GM19468 (cell line): ENCODE results near the gene TMEM183A.
"Not testable (repeated sequence)": the region's sequence is repeated elsewhere in the genome, so short reads cannot be mapped to it uniquely, and the experiment has no call there.

ENCODE experiments used
- ATAC-seq: cut with Tn5 transposase; IDR thresholded peaks from one replicate; pipeline ENCODE4 v1.9.1; 2021; ENCODE audit warnings: mild to moderate bottlenecking, moderate library complexity, moderate number of reproducible peaks; ENCODE audit not compliant: unreplicated experiment; ENCODE audit errors: extremely low read depth

TMEM183A gene

DNA sequence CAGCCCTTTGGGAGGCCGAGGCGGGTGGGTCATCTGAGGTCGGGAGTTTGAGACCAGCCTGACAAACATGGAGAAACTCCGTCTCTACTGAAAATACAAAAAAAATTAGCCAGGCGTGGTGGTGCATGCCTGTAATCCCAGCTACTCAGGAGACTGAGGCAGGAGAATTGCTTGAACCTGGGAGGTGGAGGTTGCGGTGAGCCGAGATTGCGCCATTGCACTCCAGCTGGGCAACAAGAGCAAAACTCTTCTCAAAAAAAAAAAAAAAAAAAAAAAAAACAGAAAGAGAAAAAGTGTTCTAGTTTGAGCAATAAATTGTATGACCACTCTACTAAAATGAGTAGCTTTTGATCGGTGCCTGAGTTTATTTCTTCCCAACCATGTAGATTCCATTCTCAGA is 21.1 kb upstream of the TMEM183A start:
- not testable (repeated sequence) for ATAC-seq

DNA sequence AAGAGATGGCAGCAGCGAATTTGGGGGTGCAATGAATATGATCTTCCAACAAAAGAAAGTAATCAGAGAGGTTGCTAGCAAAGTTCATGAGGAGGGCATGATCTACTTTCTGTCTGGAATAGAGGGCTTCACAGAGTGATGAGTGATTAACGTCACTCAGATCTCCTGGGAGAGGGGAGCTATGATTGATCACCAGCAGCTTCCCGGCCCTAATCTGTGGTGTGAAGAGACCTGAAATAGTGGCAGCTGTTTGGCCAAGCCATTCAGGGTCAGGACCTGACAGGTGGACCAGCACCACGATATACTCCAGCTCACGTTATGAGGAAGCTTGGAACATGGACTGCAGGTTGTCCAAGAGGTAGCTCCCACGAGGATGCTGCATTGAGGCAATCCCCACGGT is 19.9 kb upstream of the TMEM183A start:
- no peak for ATAC-seq

DNA sequence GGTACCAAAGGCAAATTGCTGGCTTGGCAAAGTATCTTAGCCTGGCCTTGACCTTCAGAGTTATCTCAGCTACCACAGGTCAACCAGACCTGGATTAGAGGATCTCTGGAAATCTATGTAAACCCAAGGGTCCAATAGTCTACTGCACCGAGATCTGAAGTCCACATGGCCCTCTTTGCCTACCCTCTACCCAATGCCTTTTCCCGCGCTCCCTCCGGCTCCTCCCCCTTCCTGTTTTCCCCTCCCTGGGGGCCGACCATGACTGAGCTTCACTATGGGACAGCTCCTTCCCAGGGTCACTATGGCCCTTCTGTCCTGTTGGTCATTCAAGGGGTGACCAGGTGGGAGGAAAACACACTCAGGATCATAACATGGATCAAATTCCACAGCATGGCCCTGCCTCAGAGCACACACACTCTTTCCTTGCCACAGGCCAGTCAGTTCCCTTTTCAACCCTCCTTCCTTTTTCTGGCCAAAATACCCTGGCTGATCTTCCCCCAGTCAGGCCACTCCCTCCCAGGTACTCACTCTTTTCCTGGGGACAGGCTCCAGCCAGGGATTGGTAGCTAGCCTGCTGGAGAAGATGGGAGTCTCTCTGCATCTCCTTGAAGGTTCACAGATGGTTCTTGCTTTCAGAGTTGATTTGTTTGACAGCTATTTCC is 19.1 kb upstream of the TMEM183A start:
- no peak for ATAC-seq

DNA sequence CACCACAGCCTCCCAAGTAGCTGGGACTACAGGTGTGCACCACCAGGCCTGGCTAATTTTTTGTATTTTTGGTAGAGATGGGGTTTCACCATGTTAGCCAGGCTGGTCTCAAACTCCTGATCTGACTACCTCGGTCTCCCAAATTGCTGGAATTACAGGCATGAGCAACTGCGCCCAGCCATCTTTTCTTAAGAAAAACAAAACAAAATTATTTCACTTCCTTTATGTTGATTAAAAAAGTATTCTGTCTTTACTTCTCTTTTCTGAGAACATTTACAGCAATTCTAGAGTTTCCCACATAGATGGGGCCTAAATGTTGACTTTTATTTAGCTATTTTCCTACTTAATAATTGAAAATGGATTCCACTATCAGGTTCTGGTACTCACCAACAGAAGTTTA is 17.3 kb upstream of the TMEM183A start:
- ATAC-seq, result no peak

DNA sequence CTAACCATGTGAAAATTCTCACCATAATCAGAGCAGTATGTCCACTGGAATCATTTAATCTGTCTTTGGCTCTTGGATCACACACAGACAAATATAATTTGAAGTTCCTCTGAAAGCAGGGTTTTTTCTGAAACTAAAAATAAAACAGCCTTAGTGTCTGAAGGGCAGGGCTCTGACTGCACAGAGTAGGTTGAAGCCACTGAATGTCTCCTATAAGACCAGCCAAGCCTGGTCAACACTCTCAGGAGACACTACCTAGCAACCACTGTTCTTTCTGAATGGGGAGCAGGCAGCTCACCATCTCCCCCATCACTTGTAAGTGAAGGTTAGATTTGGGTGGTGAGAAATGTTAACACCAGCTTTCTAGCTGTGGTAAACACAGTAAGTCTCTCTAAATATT is 16.1 kb upstream of the TMEM183A start:
- no peak for ATAC-seq

DNA sequence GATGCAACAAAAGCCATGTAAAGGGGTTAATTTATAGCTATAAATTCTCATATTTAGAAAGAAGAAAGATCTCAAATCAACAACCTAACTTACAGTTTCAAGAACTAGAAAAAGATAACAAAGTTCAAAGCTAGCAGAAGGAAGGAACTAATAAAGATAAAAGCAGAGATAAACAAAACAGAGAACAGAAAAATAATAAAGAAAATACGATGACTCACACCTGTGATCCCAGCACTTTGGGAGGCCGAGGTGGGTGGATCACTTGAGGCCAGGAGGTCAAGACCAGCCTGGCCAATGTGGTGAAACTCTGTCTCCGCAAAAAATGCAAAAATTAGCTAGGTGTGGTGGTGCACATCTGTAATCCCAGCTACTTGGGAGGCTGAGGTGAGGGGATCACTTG is 12.4 kb upstream of the TMEM183A start:
- no peak for ATAC-seq

DNA sequence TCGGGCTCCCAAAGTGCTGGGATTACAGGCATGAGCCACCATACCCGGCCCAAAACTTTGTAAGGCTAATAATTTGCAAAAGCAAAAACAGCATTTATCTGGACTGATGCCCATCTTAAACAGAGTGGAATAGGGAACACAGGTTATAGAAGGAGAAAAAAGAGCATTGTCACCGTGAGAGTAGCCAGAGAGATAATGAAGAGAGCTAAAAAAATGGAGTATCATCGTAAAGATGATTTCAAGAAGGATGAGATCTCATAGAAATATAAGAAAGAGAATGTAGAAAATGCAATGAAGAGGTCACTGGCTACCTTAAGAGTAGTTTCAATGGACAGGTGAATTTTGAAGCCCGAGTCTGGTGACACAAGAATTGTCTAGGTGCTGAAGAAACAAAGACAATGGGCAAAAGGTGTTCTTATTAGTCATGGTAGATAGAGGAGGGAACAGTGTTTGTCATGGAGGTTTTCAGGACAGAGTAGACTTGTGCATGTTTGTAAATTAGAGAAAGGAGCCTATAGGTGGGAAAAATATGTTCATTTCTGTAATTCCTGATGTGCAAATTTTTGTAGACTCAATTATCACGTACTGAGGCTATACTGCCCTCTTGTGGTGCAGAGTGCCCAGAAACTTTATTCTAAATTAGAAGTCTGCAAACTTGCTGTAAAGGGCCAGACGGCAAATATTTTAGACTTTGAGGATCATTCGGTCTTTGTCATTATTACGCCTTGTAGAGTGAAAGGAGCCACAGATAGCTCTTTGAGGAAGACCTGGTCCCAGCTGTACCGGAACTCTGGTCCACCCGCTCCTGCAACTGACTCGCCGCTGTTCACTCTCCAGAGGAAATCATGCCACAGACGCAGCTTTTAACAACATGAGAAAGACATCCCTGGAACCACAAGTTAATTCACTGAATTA is 8.1 kb upstream of the TMEM183A start:
- ATAC-seq, result no peak

DNA sequence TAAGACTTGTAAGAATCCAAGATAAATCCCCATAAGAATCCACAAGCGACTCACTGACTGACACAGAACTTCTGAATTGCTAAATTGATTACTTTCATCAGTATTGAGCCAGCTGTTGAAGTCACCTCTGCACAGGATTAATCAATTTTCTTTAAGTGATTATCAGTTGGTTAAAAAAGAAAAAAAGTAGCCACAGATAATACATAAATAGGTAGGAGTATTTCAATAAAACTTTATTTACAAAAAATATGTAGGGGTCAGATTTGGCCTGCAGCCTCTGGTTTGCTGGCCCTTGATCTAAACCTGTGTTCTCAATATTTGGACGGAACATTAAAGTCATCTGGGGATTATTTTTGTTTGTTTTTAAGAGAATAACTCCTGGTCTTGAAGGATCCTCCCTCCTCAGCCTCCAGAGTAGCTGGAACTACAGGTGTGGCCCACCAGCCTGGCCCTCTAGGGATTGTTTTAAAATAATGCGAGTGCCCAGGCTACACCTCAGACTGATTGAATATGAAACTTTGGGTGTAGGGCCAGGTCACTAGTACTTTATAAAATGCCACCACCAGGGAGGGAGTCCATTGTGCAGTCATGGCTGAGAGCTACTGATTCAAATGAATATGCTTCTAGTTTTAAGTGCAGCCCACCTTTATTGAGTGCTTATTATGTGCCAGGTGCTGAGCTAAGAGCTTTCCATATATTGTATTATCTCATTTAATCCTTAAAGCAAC is 6.8 kb upstream of the TMEM183A start:
- no peak for ATAC-seq

DNA sequence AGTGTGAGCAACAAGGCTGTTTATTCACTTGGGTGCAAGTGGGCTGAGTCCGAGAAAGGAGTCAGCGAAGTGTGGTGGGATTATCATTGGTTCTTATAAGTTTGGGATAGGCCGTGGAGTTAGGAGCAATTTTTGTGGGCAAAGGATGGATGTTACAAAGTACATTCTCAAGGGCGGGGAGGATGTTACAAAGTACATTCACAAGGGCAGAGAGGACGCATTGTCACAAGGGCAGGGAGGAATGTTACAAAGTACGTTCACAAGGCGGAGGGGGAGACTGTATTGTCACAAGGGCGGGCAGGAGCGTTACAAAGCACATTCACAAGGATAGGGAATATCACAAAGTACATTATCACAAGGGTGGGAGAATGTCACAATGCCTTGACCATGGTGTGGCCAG is 5.2 kb upstream of the TMEM183A start:
- no peak for ATAC-seq

DNA sequence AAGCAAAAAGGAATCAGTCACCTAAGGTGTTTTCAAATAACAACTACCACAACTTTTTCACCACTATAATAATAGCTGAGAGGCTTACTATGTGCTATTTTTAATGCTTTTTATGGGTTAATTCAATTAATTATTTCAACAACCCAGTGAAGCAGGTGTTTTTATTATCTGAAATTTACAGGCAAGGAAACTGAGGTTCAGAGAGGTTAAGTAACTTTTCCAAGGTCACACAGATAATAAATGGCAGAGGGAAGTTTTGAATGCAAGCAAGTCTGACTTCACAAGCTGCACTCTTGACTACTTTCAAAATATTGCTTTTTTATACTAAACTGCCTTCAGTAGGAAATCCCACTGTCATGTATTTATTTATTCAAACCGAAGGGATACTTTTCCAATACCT is 4.2 kb upstream of the TMEM183A start:
- no peak for ATAC-seq

DNA sequence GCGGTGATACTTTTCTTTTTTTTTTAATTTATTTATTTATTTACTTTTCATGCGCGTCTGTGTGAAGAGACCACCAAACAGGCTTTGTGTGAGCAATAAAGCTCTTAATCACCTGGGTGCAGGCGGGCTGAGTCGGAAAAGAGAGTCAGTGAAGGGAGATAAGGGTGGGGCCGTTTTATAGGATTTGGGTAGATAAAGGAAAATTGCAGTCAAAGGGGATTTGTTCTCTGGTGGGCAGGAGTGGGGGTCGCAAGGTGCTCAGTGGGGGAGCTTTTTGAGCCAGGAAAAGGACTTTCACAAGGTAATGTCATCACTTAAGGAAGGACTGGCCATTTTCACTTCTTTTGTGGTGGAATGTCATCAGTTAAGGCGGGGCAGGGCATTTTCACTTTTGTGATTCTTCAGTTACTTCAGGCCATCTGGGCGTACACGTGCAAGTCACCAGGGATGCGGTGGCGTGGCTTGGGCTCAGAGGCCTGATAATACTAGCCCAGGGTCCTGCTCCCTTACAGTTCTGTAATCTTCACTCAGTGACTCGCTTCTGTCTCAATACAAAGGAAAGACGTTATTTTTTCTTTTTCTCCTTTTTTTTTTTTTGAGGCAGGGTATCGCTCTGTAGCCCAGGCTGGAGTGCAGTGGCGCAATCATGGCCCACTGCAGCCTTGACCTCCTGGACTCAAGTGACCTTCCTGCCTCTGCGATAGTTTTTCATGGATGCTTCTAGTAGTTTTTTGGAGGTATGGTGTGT is 1.6 kb upstream of the TMEM183A start:
- ATAC-seq, result not testable (repeated sequence)

DNA sequence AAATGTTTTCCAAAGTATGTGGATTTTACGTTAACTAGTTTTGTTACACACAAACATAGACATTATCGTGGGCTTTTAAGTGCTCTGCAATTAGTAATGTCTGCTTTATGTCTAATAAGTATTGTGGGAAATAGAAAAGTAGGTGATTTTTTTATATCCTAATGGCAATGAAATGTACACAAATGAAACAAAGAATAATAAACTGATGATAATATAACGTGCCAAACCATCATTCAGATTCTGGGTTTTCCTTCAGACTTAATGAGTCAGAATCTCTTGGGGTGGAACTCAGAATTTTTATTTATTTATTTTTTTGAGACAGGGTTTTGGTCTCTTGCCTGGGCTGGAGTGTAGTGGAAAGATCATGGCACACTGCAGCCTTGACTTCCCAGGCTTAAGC is 2.0 kb downstream of the TMEM183A start:
- no peak for ATAC-seq

DNA sequence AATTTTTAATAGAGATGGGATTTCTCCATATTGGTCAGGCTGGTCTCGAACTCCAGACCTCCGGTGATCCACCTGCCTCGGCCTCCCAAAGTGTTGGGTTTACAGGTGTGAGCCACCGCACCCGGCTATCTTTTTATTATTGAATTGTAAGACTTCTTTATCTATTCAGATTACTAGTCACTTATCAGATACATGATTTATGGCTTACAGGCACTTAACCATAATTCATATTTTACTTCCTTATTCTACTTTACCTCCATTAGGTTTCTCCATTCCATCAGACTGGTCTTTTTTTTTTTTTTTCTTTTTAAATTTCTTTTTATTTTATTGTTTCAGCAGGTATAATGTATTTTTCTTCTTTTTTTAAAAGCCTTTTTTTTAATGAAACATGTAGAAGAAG is 4.4 kb downstream of the TMEM183A start:
- ATAC-seq, result no peak

DNA sequence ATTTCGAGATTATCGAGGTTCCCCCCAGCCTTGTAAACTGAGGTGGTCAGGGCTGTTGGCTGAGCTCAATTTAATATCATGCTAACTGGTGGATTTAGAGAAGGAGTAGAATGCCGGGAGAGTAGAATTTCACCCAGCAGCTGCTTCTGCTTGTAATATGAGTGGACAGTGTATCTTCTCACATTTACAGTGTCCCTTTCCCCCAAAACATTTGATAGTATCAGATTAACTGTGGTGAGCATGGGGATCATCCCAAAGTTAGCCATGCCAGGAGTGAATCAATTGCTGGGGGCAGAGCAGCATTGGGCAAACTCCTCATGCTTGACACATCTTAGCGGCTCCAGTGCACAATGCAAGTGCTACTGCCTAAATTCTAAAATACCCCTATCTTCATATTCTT is 9.9 kb downstream of the TMEM183A start:
- ATAC-seq, result no peak

DNA sequence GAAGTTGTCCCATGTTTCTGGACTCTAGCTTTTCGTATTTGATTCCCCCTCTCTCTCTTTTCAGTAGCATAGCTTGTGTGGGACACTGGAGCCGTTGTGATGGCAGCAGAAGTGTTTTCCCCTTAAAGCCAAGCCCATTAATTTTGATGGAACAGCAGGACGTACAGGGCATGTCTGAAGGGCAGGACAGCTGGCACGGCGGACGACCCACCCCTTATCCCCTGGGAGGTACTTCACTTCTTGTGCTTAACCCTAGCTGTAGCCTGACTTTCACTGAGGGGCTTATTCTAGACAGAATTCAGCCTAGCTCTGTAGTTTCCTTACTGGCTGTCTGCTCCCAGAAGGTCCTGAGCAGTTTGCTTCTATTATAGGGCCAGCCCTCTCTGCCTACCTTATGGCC is 10.5 kb downstream of the TMEM183A start:
- no peak for ATAC-seq

DNA sequence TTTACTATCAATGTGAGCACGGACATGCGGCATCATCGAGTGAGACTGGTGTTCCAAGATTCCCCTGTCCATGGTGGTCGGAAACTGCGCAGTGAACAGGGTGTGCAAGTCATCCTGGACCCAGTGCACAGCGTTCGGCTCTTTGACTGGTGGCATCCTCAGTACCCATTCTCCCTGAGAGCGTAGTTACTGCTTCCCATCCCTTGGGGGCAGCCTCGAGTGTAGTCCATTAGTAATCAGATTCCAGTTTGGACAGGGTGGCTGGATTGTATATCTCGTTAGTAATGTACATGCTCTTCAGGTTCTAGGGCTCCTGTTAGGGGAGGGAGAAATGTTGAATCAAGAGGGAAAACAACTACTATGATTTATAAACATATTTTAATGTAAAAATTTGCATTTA is 15.7 kb downstream of the TMEM183A start:
- not testable (repeated sequence) for ATAC-seq

DNA sequence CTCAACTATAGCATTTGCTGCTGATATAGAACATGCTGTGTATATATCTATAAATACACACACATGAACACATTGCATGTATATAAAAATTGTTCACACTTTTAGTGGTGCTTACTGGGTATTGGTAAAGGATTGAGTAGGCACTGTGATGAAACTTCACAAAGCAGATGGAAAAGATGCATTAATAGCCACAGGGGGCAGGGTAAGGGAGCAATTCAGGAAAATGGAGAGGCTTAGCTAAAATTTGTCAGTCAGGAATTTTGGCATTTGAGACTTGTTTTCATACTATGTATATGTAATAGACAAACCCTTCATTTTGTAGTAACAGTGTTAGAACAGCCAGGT is 18.5 kb downstream of the TMEM183A start:
- no peak for ATAC-seq

DNA sequence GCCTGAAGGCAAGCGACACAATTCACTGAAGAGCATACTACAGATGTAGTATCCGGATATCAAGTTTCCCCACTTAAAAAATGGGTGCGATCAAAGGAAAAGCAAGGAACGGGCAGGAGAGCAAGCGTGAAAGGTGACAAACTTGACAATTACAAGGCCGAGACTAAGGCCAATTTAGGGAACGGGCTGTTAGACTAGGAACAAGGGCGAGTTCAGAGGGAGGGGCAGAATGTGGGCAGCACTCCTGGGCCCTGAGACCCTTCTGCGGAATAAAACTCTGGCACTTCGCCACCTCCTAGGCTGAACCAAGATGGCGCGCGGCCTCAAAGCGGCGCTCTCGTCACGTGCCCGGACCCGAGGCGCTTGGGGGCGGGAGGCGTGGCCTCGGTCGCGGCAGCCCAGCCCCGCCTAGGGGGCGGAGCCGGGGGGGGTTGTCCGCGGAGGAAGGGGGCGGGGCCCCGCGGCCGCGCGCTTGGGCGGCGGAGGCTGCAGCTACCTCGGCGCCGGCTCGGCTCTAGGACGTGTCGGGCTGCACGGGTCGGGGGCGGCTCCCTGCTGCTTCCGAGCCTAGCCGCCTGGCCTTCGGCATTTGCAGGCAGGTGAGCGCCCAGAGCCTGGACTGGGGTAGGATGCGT is 19.0 kb downstream of the TMEM183A start, which contains the start of gene PPFIA4:
Gene PPFIA4 (plus strand): TSS at position 461 of the 635 bp plus-strand sequence. CDS start 12,518 bp downstream, outside the sequence.
- no peak for ATAC-seq

DNA sequence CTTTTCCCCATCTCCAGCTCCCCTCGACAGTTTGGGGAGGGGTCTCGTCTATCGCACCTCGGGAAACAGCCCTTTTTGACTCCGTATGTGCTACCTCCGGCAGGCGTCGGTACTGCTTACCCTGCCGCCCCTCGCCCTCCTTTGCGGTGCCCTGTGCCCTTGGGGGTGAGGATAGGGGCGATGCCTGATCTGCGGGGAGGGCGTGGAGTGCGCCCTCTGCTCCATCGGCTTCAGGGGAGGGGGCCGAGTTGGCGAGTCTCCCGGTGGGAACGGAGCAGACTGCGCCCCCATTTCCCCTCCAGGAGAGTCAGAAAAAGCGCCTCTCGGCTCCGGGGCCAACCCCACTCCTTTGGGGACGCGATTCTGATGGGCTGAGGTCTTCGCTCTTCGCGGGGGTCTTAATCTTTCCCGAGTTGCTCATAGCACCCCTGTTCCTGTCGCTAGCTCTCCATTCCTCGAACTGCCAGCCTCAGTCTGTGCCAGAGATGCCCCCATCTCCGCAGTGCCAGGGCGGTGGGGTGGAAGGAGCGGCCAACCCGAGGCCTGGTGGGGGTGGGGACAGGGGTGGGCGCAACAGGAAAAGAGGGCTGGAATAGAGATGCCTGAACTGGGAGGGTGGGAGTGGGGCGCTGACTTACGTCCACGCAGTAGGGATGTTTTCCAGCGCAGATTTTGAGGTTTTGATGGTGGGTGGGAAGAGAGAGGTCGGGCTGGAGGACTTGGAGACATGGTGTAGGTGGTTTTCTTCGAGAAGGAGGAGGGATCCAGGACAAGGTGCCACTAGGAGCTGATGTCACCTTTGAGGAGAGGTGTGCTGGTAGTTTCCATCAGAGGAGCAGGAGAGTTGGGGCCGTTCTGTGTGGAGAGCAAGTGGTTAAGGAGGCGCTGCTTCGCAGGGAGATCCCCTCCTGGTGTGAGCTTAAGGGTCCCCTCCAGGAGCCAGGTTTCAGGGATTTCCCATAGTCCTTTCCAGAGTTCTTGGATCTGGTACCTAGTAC is 19.8 kb downstream of the TMEM183A start:
- ATAC-seq, result no peak
